Gastrocnemius medialis (tissue), 4 donors: ENCODE data around the gene ADAM19. TPM values are rescaled to one million over a fixed set of nuclear protein-coding genes. Genes with fewer than 3 reads are reported as not detected.

Experiments
- total RNA-seq, 4 donors: library from RNA; depleted of rRNA; stranded (reverse); fragments of >200 nt; gene quantifications; one replicate each; pipeline versions ENCODE4 v1.1.0 to v1.2.3, GENCODE V29; 2016

ADAM19 gene
- total RNA-seq, 4 donors from 2014 or later = 0.39 to 0.97 (median 0.76) TPM

Other genes with a start within 250 kb of the ADAM19 start
- 1 to 10 TPM in 1 of 4 donors, not detected in 3; 1.5 TPM for gene NIPAL4, start 115.6 kb downstream of the ADAM19 start, total RNA-seq
- gene SOX30, start 76.7 kb upstream of the ADAM19 start, total RNA-seq = not detected
- not detected for gene C5orf52, start 95.8 kb upstream of the ADAM19 start, total RNA-seq
- gene THG1L, start 155.6 kb upstream of the ADAM19 start, total RNA-seq = 1 to 10 TPM; 3.5 to 9.7 (median 6.6) TPM
- 1 to 10 TPM in 3 of 4 donors, under 1 TPM in 1; 0.95 to 1.9 (median 1.2) TPM for gene LSM11, start 167.9 kb upstream of the ADAM19 start, total RNA-seq